DMS153 treated with DMSO at 0.1 percent for 48 hours (cell line): ENCODE results near the gene COMMD7.
A peak's percentile ranks its signal among the peaks of the same experiment; 100 is the strongest.

Experiments used
- DNase-seq: peaks from one replicate; lab custom pipeline; 2025; ENCODE audit not compliant: unreplicated experiment; lab: John Stamatoyannopoulos, UW

COMMD7 gene

DNA sequence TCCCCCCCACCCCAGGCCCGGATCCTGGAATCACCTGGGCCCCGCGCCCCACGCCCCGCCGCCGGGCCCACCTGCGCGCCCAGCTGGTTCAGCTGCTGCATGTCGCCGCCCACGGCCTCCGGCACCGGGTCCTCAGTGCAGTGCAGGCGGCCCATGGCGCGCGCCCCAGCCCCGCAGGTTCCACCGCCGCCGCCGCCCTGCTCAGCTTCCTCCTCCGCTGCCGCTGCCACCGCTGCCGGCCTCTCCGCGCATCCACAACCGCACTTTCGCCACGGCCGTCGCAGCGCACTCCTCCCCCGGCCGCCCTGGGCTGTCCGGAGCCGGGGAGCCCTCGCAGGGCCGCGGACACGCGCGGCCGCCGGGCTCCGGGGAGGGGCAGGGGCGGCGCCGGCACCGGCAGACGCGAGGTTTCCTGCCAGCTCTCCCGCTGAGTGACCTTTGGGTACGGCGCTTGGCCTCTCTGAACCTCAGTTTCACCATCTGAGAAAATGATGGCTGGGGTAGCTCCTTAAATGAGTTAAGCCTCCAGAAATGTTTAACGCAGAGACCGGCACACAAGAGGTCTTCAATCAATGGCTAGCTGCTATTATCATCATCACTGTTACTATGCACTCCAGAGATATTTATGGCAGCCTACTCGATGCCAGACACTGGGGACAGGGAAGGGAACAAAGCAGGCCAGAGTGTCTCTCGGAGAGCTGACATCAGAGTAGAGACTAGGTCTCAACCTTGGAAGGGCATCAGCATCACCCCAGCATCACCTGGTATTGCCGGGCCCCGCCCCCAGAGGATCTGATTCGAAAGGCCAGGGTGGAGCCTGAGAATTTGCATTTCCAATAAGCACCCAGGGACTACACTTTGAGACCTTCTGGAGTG, at the start of gene COMMD7:
COMMD7 (minus strand) TSS at position 231 of the 876 bp plus-strand sequence; CDS start at position 155, 76 bp downstream.
- DNase-seq, result peak; percentile 40

DNA sequence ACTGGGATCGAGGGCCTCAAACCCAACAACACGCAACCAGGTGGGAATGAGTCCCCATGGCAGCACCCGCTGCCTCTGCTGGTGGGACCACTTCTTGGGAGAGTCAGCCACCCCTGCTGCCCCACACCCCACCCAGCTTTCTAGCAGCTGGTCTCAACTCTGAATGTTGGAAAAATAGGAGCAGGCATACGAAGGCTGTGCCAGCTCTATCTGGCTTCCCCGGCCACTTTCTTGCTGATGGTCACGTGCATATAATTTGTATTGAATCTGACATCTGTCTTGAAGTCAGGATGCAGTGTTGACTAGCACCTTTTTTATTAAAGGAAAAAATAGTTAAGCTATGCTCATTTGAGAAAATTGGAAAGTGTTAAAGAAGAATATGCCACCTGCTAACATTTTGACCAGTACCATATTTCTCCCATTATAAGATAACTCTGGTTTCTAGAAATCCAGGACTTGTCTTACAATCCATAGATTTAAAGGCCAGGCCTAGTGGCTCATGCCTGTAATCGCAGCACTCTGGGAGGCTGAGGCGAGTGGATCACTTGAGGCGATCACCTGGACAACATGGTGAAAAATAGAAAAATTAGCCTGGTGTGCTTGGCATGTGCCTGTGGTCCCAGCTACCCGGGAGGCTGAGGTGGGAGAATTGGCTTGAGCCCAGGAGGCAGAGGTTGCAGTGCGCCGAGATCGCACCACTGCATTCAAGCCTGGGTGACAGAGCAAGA, 49.6 kb upstream of the COMMD7 start:
- DNase-seq, result no peak

DNA sequence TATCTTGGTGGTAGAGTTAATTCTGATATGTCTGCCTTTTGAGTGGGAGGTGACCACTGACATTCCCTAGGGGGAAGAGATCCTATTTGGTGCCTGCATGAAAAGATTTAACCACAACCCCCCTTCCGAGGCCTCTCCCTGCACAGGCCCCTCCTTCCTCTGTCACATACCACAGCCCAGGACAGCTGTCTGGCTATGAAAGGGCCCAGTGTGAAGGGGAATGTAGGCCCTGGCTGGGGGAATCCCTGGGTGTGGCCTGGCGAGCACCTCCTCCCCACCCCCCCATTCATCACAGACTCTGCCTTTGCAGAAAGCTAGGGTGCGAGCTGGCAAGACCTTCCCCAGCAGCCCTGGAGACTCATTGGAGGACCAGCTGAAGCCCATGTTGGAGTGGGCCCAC, 49.0 kb upstream of the COMMD7 start:
- DNase-seq, result no peak

DNA sequence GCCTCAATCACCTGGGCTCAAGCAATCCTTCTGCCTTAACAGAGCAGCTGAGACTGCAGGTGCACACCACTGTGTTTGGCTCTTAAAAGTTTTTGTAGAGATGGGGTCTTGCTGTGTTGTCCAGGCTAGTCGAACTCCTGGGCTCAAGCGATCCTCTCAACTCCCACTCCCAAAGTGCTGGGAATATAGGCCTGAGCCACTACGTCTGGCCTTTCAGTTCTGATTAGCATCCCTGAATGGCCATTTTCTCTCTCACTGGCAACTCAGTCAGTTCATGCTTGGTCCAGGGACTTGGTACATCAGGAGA, 47.4 kb upstream of the COMMD7 start:
- no peak for DNase-seq

DNA sequence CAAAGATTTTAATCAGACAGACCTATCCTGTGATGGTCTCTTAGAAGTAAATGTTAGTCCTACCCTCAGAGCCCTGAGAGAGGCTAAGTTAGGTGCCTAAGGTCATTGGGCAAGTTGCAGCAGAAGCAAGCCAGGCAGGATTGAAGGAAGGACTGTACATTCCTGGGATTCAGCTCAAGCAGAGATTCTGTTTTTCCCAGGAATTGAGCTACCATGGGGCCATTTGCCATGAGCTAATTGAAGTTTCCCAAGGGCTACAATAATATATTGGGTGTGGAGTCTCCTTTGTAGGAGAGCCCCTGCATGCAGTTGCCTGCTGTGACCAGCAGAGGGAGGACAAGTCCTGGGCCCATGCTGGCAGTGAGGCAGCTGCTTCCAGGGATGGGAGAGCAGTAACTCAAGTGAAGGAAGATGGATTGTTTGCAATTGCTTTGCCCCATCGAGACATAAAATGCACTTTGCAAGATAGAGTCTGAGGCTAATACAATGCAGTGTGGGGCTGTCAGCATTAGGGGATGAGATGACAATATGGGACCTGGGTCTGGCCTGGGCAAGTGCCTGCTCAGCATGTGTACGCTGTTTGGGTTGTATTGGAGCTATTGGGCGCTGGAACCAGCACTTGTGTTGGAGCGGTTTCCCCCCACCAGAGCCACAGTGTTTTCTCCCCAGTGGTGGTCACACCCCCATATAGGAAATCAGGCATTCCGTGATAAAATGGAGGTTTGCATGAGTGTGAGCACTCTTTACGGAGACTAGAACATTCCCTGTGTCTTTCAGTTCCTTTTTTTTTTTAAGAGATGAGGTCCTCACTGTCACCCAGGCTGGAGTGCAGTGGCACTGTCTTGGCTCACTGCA, 46.9 kb upstream of the COMMD7 start:
- DNase-seq, result peak; percentile 46

DNA sequence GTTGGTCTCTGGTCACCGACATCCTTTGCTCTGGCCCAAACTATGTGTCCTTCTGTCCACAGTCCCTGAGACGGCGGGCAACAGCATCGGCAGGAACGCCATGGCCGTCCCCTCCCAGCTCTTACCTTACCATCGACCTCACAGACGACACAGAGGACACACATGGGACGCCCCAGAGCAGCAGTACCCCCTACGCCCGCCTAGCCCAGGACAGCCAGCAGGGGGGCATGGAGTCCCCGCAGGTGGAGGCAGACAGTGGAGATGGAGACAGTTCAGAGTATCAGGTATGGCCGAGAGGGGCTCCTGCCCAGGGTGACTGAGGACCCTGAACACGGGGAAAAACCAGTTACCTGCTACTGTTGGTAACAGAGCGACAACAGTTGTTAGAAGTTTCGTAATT, 43.9 kb upstream of the COMMD7 start:
- DNase-seq, result no peak

DNA sequence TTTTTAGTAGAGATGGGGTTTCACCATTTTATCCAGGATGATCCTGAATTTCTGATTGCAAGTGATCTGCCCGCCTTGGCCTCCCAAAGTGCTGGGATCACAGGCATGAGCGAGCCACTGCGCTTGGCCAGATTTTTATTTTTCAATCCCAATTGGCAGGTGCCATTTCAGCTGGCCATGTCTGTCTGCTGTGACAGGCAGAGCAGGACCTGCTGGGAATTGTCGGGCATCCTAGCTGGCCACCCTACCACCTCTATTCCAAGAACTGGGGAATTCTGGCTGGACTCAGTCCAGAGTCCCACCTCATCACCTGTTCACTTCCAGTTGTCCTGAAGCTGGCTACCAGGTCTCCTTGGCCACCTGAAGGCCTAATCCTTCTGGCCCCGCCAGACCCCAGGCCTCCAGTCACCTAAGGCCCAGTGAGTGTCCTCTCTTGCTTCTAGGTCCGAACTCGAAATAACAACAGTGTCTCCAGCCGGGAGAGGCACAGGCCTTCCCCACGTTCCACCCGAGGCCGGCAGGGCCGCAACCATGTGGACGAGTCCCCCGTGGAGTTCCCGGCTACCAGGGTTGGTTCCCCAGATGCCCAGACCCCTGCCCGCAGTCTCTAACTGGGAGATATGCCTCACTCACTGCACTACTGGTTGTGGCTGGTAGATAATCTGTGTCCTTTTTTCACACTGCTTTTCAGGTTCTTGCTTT, 42.9 kb upstream of the COMMD7 start:
- DNase-seq, result no peak

DNA sequence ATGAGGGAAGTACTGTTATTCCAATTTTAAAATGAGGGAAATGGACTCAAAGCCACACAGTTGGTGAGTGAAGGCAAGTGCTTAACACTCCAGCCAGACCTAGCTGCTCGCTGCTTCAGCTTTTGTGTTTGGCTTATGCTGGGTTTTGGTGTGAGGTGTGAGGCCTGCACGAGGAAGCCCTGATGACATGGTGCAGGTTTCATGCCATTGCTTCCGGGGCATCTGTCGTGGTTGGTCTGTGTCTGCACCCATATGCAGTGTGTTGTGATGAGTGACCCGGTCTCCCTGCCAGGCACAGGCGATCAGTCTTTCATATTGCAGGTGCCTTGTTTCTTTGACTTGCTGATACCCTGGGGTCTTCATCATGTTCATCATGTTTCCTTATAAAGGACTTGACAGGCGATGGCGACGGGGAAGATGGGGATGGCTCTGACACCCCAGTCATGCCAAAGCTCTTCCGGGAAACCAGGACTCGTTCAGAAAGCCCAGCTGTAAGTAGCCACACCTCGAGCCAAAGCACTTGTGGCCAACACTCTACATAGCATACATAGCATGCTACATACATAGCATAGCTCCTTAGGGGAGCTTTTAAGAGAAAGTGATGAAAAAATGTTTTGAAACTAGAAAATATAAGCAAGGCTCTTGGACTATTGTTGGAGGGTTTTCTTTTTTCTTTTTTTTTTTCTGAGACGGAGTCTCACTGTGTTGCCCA, 41.3 kb upstream of the COMMD7 start:
- no peak for DNase-seq

DNA sequence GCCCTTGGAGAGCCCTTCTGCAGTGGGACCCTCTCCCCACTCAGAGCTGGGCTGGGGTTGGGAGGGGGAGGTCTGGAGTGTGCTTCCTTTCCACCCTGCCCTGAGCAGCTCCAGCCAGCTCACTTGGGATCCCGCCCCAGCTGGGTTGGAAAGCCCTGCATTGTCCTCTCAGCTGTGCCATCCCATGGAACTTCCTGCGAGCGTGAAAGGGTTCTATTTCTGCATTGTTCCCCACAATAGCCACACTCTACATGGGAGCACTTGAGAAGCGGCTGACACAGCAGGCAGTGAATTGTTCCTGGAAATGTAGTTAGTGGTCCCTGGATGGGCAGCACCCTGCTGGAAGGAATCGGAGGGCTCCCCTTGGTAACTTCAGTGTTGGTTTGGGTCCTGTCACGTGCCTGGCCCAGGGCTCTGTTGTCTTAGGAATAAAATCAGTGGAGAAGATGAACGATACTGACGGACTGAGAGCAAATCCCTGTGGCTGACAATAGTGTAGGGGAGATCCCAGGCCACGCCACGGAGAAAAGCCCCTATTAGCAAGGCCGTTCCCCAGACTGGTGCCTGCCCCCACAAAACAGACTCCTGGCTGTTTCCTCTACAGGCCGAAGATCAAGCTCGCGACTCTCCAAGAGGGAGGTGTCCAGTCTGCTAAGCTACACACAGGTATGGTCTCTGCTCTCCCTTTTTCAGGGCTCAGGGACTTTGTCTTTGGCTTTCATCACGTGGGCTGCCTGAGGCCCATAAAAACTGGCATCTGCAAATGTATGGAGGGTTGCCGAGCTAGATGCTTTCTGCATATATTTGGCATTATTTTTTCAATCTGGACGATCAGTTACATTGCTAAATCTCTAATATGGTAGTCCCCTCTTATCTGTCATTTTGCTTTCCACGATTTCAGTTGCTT, 37.7 kb upstream of the COMMD7 start:
- no peak for DNase-seq

DNA sequence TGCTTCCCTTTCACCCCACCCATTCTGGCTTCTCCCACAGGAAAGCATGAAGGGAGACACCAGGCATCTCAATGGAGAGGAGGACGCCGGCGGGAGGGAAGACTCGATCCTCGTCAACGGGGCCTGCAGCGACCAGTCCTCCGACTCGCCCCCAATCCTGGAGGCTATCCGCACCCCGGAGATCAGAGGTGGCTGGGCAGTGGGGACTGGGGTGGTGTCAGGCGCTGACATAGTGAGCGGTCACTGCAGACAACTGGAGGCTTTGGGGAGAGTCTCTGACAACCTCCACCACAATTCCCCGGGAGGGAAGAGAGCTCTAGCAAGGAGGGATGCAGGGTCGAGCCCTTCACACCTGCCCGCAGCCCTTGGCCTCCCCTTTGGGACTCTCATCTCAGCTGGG, 37.0 kb upstream of the COMMD7 start:
- no peak for DNase-seq

DNA sequence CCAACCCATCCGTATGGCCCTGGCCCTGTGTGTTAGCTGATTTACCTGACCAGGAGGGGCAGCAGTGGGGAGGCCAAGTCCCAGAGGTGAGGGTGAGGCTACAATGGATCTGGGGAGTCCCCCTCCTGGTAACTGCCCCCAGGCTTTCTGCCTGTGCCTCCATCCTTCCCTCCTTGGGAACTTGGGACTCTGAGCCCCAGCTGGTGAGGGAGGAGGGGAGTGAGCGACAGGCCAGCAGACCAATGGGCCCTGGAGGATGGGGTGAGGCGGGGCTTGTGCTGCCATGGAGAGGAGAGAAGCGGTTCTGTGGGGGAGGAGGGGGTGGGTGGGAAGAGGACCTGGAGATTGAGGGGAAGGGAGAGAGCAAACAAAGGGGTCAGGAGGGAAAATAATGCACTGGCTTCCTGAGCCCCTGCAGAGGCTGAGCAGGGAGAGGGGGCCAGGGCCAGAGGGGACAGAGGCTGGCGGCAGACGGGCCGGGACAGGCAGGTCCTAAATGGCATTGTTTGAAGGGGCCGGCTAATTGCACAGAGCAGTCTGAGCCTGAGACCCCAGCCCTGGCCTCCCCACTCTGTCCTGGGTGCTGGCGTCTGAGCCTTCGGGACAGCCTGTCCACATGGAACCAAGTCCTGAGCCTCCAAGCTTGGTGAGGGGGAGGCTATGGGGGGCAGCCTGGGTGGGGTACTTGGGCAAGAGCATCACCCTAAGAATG, 36.4 kb upstream of the COMMD7 start:
- DNase-seq, result no peak

DNA sequence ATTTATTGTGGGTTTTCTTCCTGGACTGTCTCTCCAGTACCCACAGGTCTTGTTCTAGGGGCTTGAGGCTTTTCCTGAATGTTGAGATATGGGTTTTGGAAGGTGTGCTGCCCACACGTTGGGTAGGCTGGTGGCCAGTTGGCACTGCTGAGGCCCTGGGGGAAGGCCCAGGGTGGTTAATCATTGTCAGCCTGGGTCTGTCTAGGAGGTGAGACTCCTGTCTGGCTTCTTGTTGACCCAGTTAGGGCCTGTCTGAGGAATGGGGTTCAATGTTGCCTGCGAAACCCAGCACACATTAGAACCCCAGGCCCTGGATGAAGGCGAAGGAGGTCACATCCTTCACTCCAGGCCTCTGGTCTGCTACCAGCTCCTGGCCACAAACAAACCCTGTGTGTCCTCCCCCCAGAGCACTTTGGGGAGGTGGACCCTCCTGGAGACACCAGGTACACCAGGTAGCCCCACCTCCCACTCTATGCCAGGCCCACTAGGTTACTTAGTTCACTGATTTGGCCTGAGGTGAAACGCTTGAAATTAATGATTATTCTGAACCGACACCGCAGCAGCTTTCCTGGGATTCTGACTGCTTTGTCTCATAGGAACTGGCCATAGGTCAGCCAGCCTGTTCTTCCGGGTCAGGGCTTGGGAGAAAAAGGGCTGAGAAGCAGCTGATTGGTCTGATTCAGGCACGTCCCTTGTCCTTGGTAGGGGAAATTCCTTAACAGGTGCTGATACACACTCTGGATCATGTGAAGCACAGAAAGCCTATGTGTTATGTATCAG, 34.1 kb upstream of the COMMD7 start:
- no peak for DNase-seq

DNA sequence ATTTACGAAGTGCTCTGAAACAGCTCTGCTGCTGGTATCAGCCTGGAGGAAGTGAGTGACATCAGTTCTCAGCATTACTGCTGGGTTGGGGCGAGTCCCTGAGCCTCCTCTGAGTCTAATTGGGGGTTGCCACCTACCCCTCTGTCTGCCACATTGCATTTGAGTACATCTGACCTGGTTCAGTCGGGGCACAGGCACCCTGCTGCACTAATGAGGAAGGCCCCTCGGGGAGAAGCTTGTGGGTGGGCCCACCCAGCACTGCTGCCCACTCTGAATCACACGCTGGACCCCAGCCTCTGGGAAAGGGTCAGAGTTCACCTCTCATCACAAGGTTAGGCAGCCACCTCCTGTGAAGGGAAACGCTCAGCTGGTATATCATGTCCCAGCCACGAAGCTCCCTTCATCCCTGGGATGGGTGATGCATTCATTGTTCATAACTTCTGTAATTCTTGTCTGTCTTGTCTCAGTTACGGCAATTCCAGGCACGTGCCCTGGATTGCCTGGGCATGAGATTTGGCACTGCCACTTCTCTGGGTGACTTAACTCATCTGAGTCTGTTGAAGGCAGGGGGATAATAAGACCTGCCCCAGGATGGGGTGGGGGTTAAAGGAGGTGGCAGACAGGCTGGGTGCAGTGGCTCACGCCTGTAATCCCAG, 32.2 kb upstream of the COMMD7 start:
- no peak for DNase-seq

DNA sequence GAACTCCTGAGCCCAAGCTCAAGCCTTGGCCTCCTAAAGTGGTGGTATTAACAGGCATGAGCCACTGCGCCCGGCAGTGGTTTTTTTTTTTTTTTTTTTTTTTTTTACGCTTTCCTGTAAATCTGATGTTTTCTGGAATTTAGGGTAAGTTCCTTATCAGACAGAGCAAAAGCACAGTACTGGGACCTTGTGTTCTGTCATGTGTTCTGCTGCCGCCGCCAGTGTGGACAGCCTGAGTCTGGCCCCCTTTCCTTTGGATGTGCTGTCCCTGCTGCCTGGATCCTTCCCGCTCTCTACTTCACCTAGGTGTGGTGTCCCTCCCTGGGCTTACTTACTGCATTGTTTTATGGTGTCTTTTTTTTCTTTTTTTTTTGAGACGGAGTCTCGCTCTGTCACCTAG, 30.6 kb upstream of the COMMD7 start:
- no peak for DNase-seq

DNA sequence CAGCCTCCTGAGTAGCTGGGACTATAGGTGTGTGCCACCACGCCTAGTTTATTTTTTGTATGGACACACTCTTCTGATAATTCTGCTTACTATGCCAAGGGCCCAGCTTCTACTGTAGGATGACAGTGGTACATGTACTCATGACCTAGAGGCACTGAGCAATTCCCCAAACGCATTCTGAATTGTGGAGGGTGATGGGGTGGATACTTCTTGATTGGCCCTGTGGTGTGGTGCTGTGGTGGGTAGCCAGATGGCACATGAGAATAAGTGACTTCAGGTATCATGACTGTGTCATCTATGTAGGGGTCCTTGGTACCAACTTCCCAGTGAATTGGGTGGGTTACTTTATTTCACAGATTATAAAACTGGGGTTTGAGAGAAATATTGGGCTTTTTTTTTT, 30.0 kb upstream of the COMMD7 start:
- no peak for DNase-seq

DNA sequence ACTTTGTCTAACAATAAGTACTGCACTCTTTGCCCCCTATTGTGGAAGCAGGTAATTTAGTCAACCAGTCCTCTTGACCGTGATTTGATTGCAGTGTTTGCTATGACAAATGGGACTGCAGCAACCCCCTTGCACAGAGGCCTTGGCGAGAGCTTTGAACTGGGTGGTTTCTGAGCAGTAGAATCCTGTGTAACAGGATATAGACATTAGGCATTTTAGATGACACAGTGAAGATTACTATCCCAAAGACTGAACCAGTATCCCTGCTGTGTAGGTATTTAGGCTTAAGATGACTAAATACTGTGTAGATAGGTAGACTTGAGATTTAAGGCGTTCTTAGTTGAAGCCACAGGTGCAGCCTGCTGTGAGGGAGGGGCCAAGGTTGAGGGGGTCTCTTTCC, 28.8 kb upstream of the COMMD7 start:
- DNase-seq, result no peak

DNA sequence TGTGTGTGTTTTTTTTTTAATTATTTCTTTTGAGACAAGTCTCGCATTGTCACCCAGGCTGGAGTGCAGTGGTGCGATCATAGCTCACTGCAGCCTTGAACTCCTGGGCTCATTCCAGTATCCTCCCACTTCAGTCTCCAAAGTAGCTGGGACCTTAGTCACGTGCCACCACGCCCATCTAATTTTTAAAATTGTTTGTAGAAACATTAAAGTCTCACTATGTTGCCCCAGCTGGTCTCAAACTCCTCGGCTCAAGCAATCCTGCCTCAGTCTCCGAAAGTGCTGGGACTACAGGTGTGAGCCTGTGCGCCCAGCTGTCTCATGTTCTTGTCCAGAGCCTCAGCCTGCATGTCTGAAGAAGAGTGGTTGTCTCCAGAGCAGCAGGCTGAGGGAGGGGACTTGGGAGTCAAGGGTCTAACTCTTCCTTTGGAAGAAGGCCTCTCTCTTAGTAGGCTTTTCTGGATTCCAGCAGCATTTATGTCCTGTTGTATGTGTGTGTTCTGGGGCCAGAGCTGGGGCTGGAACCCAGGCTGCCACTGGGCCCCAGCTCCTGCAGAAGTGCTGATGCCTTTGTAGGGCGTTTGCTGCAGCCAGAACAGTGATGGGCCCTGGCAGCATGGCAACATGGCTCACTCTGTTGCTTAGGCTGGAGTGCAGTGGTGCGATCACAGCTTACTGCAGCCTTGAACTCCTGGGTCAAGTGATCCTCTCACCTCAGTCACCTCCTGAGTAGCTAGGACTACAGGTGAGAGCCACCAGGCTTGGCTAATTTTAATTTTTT, 24.3 kb upstream of the COMMD7 start:
- DNase-seq, result no peak
